Endothelial cell of umbilical vein (primary cell): ENCODE data around the gene PRKCZ. TPM values are rescaled to one million over a fixed set of nuclear protein-coding genes. Genes with fewer than 3 reads are reported as not detected.

ENCODE experiments used
- BruUV-seq: library from RNA; stranded (reverse); fragments of 400-500 nt; replicated peaks from 2 replicates; lab custom pipeline; 2021; lab: Mats Ljungman, UMichigan
- CTCF ChIA-PET: fragments of 300-600, 350-600 bp; sonication (Branson Sonifier 250); formaldehyde crosslinking; loops from one replicate; lab custom pipeline; 2021; ENCODE audit warnings: antibody characterized with exemption, inconsistent platforms; lab: Charles Lee
- POLR2A ChIA-PET: fragments of 300-600, 350-600 bp; sonication (Branson Sonifier 250); formaldehyde crosslinking; loops from one replicate; lab custom pipeline; 2021; ENCODE audit warnings: antibody characterized with exemption, inconsistent platforms; lab: Charles Lee
- DNase-seq: peaks from one replicate; pipeline ENCODE4 v3.0.0-alpha.2; 2011; ENCODE audit warnings: low read depth, low spot score
- FAIRE-seq: peaks from 2 replicates; lab custom pipeline; 2011; peaks lifted over from hg19 to GRCh38; lab: Jason Lieb, UNC
- H2AFZ ChIP-seq: 2 replicates; pipeline ENCODE4 v1.6.0; 2012; ENCODE audit warnings: low read depth, low read length, control low read depth, inconsistent platforms
- H3K27ac ChIP-seq: 2 replicates; pipeline ENCODE4 v1.5.1; 2011; ENCODE audit warnings: low read depth, mild to moderate bottlenecking, control low read depth, low read length, moderate library complexity; ENCODE audit not compliant: insufficient read depth
- H3K27me3 ChIP-seq, 2 experiments: 2 replicates each; pipeline versions ENCODE4 v1.6.0 to v1.6.1; 2011; ENCODE audit warnings: low read length in 2 of 2, mixed read lengths in 1 of 2; ENCODE audit not compliant: control insufficient read depth in 2 of 2, insufficient read depth in 2 of 2
- H3K36me3 ChIP-seq, 2 experiments: 2 replicates in 1 of 2; 3 replicates in 1 of 2; pipeline ENCODE4 v1.5.1; 2011; ENCODE audit warnings: low read length in 2 of 2, mild to moderate bottlenecking in 1 of 2, moderate library complexity in 1 of 2; ENCODE audit not compliant: control insufficient read depth in 2 of 2, insufficient read depth in 2 of 2; ENCODE audit errors: extremely low read depth in 1 of 2
- H3K4me1 ChIP-seq: 3 replicates; pipeline ENCODE4 v1.5.1; 2011; ENCODE audit warnings: mild to moderate bottlenecking, low read length; ENCODE audit not compliant: control insufficient read depth, insufficient read depth; ENCODE audit errors: extremely low read depth
- H3K4me2 ChIP-seq: 2 replicates; pipeline ENCODE4 v1.6.1; 2011; ENCODE audit warnings: low read length, control low read depth, mixed read lengths; ENCODE audit not compliant: insufficient read depth
- H3K4me3 ChIP-seq, 3 experiments: fragments of 200-600 bp in 1 of 3; sonication (generic), shearing (Covaris generic) in 1 of 3; replicated peaks in 1 of 3; 2 replicates each; pipeline ENCODE4 v1.5.1; 2011 to 2016; ENCODE audit warnings: control low read depth in 3 of 3, low read length in 3 of 3, mild to moderate bottlenecking in 2 of 3, inconsistent platforms in 1 of 3, low read depth in 1 of 3, moderate library complexity in 1 of 3; ENCODE audit not compliant: insufficient read depth in 1 of 3
- H3K79me2 ChIP-seq: 2 replicates; pipeline ENCODE4 v1.6.0; 2012; ENCODE audit warnings: low read length, inconsistent platforms; ENCODE audit not compliant: control insufficient read depth, insufficient read depth
- H3K9ac ChIP-seq: replicated peaks from 2 replicates; pipeline ENCODE3; 2011; ENCODE audit warnings: low read length, control low read depth; ENCODE audit not compliant: insufficient read depth; ENCODE audit errors: extremely low read depth
- H3K9me1 ChIP-seq: replicated peaks from 3 replicates; pipeline ENCODE4 v1.6.0; 2011; ENCODE audit warnings: mild to moderate bottlenecking, low read length; ENCODE audit not compliant: control insufficient read depth, insufficient read depth; ENCODE audit errors: extremely low read depth
- H3K9me3 ChIP-seq: replicated peaks from 2 replicates; pipeline ENCODE4 v1.5.1; 2012; ENCODE audit warnings: low read length, inconsistent platforms; ENCODE audit not compliant: control insufficient read depth, insufficient read depth
- H4K20me1 ChIP-seq: replicated peaks from 2 replicates; pipeline ENCODE3; 2011; ENCODE audit warnings: mild to moderate bottlenecking, low read length; ENCODE audit not compliant: control insufficient read depth, insufficient read depth; ENCODE audit errors: extremely low read depth
- CTCF ChIP-seq, 2 donors: IDR thresholded peaks; 1 replicate in 1 of 2; 2 replicates in 1 of 2; pipeline ENCODE4 v1.5.1; 2011; ENCODE audit warnings: low read length in 2 of 2, mild to moderate bottlenecking in 2 of 2, moderate library complexity in 2 of 2, control low read depth in 1 of 2, inconsistent platforms in 1 of 2, low read depth in 1 of 2; ENCODE audit not compliant: insufficient read depth in 1 of 2; ENCODE audit errors: extremely low read depth in 1 of 2
- EZH2 ChIP-seq: IDR thresholded peaks from 2 replicates; pipeline ENCODE4 v1.6.1; 2012; ENCODE audit warnings: borderline replicate concordance, low read depth, mild to moderate bottlenecking, moderate library complexity, low read length, inconsistent platforms; ENCODE audit not compliant: severe bottlenecking
- FOS ChIP-seq: IDR thresholded peaks from 2 replicates; pipeline ENCODE4 v1.6.1; 2011; ENCODE audit warnings: mild to moderate bottlenecking, low read length, moderate library complexity, borderline replicate concordance; ENCODE audit not compliant: insufficient read depth
- GATA2 ChIP-seq: IDR thresholded peaks from 2 replicates; pipeline ENCODE4 v1.7.0; 2011; ENCODE audit warnings: low read depth, mild to moderate bottlenecking, moderate library complexity, mixed read lengths, low read length; ENCODE audit not compliant: insufficient read length, insufficient read depth
- JUN ChIP-seq: IDR thresholded peaks from 2 replicates; pipeline ENCODE4 v1.6.1; 2011; ENCODE audit warnings: borderline replicate concordance, low read depth; ENCODE audit not compliant: insufficient read length, insufficient read depth
- MAX ChIP-seq: IDR thresholded peaks from 2 replicates; pipeline ENCODE4 v1.6.1; 2011; ENCODE audit not compliant: insufficient read depth, insufficient read length
- MYC ChIP-seq: IDR thresholded peaks from one replicate; pipeline ENCODE4 v1.6.1; 2011; ENCODE audit warnings: mild to moderate bottlenecking, low read depth, low read length
- POLR2A ChIP-seq: IDR thresholded peaks from 2 replicates; pipeline ENCODE4 v1.6.1; 2012; ENCODE audit warnings: low read depth, mild to moderate bottlenecking, control low read depth, low read length
- POLR2AphosphoS5 ChIP-seq: IDR thresholded peaks from 2 replicates; pipeline ENCODE4 v1.6.1; 2012; ENCODE audit warnings: low read depth, mild to moderate bottlenecking, control low read depth, low read length, moderate library complexity; ENCODE audit not compliant: insufficient read depth
- dilution Hi-C: fragments of 300-500 bp; cut with MboI; formaldehyde crosslinking; loops from one replicate; pipeline ENCODE4 v1.15.0; 2019; ENCODE audit warnings: low sequenced_read_pairs; ENCODE audit not compliant: extremely low pct_ligation_motif_present
- intact Hi-C: fragments of 100-400 bp; cut with micrococcal nuclease; formaldehyde crosslinking; loops from one replicate; pipeline ENCODE4 v1.10.0; 2022
- polyA plus RNA-seq, 4 experiments: library from polyadenylated mRNA; depleted of rRNA in 3 of 4; stranded (reverse) in 3 of 4; unstranded in 1 of 4; fragments of >200 nt; gene quantifications; 2 replicates each; pipeline versions ENCODE4 v1.2.1 to v1.2.3, GENCODE V29; 2011 to 2012; ENCODE audit warnings: missing spikeins in 1 of 4
- total RNA-seq: library from RNA; stranded (reverse); gene quantifications from 2 replicates; pipeline ENCODE4 v1.2.3, GENCODE V29; 2021

PRKCZ gene
- total and polyA plus RNA-seq, 2 donors (not counting 3 experiments of a cell fraction or from before 2014, with no cell fraction given) = 0.22 to 1.7 TPM

GRCh38 chr1:2224631-2225428 is 174.6 kb downstream of the PRKCZ start:
- ChIA-PET CTCF (interaction anchor here (0.6 to 2.2 kb wide), 5 partner anchors 12 to 316 kb away, joined by 3 to 13 read pairs (median 4); partner anchors contain the start of gene FAAP20), POLR2A (interaction anchor here (0.6 kb wide), 2 partner anchors 106 to 157 kb away, joined by 3 to 6 read pairs; no protein-coding TSS in a partner anchor)
- TF ChIP-seq JUN = no peak
- no peak for TF ChIP-seq EZH2
- TF ChIP-seq POLR2AphosphoS5 = no peak
- no peak for TF ChIP-seq FOS
- TF ChIP-seq MAX = no peak
- TF ChIP-seq GATA2 = no peak
- no peak for TF ChIP-seq POLR2A
- TF ChIP-seq CTCF (IDR thresholded peaks at IDR 0.05; ENCODE audit: extremely low read depth in 1 of 2, insufficient read depth in 1 of 2, low read depth in 1 of 2, low read length in 2 of 2) = no peak
- TF ChIP-seq MYC = no peak
- Histone ChIP-seq H3K79me2 (peaks cover 15% of the 10 kb centered on the region), H3K36me3 (no peaks in the 10 kb centered on the region), H2AFZ (no peak overlapping the region), H3K9me1 (no peaks in the 10 kb centered on the region), H3K9me3 (no peaks in the 10 kb centered on the region), H3K4me3 (no peak overlapping the region), H3K9ac (no peak overlapping the region), H3K4me2 (no peak overlapping the region), H4K20me1 (no peaks in the 10 kb centered on the region), H3K27ac (no peak overlapping the region), H3K27me3 (no peaks in the 10 kb centered on the region), H3K4me1 (peaks cover 5% of the 10 kb centered on the region)
- BruUV-seq = no TSS peak
- intact Hi-C loops (no loop called here), dilution Hi-C loops (no loop called here)
- FAIRE-seq = no peak
- no peak for DNase-seq
